CD4-positive, alpha-beta T cell (primary cell): ENCODE results near the gene HELZ2. TPM values are rescaled to one million over a fixed set of nuclear protein-coding genes. Genes with fewer than 3 reads are reported as not detected.

Source experiments
- ATAC-seq: fragments of 200-7000 bp; cut with Tn5 transposase; one replicate; pipeline ENCODE4 v1.10.0; 2022; ENCODE audit warnings: mild to moderate bottlenecking; ENCODE audit not compliant: poor library complexity
- CTCF ChIA-PET: fragments of 350-600 bp; sonication (Branson Sonifier 250); formaldehyde crosslinking; loops from one replicate; lab custom pipeline; 2021; ENCODE audit warnings: antibody characterized with exemption, inconsistent platforms; lab: Charles Lee
- POLR2A ChIA-PET: fragments of 350-600 bp; sonication (Branson Sonifier 250); formaldehyde crosslinking; loops from one replicate; lab custom pipeline; 2021; ENCODE audit warnings: antibody characterized with exemption, inconsistent platforms; lab: Charles Lee
- DNase-seq, 14 experiments: peaks; one replicate each; pipeline ENCODE4 v3.0.0-alpha.2; 2013 to 2020; ENCODE audit warnings: mixed read lengths in 2 of 14
- H3K27ac ChIP-seq, 2 donors: one replicate each; pipeline versions ENCODE4 v1.5.1 to v1.7.0; 2013; ENCODE audit warnings: low read length in 2 of 2, low read depth in 1 of 2, mild to moderate bottlenecking in 1 of 2
- H3K27me3 ChIP-seq, 2 experiments: 1 replicate in 1 of 2; 2 replicates in 1 of 2; pipeline versions ENCODE4 v1.6.1 to v1.7.0; 2013; ENCODE audit warnings: low read length in 2 of 2, control low read depth in 1 of 2, mild to moderate bottlenecking in 1 of 2, moderate library complexity in 1 of 2; ENCODE audit not compliant: insufficient read depth in 2 of 2, control insufficient read depth in 1 of 2
- H3K36me3 ChIP-seq: one replicate; pipeline ENCODE4 v1.6.1; 2013; ENCODE audit warnings: low read length, control low read depth; ENCODE audit not compliant: insufficient read depth
- H3K4me1 ChIP-seq: one replicate; pipeline ENCODE4 v1.6.1; 2013; ENCODE audit warnings: low read length, control low read depth; ENCODE audit not compliant: insufficient read depth
- H3K4me3 ChIP-seq: one replicate; pipeline ENCODE4 v1.5.1; 2013; ENCODE audit warnings: mild to moderate bottlenecking, low read length, moderate library complexity
- H3K9me3 ChIP-seq, 2 experiments: 1 replicate in 1 of 2; 2 replicates in 1 of 2; pipeline versions ENCODE4 v1.6.1 to v1.7.0; 2013; ENCODE audit warnings: low read length in 2 of 2, mild to moderate bottlenecking in 2 of 2, control low read depth in 1 of 2, moderate library complexity in 1 of 2; ENCODE audit not compliant: control insufficient read depth in 1 of 2, insufficient read depth in 1 of 2
- H3K27ac Mint-ChIP-seq: one replicate; pipeline ENCODE4 v1.8.0; 2020; ENCODE audit warnings: mixed read lengths
- H3K27me3 Mint-ChIP-seq: one replicate; pipeline ENCODE4 v1.8.0; 2021; ENCODE audit warnings: mixed read lengths
- H3K36me3 Mint-ChIP-seq: one replicate; pipeline ENCODE4 v1.8.0; 2021; ENCODE audit warnings: low read depth, mixed read lengths
- H3K4me1 Mint-ChIP-seq: one replicate; pipeline ENCODE4 v1.8.0; 2021; ENCODE audit warnings: low read depth, mixed read lengths
- H3K4me3 Mint-ChIP-seq: one replicate; pipeline ENCODE4 v1.8.0; 2020; ENCODE audit warnings: mild to moderate bottlenecking, mixed read lengths
- H3K9me3 Mint-ChIP-seq: one replicate; pipeline ENCODE4 v1.8.0; 2020; ENCODE audit warnings: mixed read lengths
- intact Hi-C, 2 experiments: fragments of 100-400 bp; cut with DNase I in 1 of 2; cut with micrococcal nuclease in 1 of 2; formaldehyde crosslinking; loops; one replicate each; pipeline versions ENCODE4 v1.15.1 to v1.9.0; 2023 to 2025; cut with DNase I, micrococcal nuclease
- total RNA-seq, 174 experiments: library from RNA in 2 of 174; stranded (reverse) in 2 of 174; gene quantifications; one replicate each; pipeline ENCODE4 v1.2.3 and lab custom pipeline; 2021 to 2026
- TF ChIP-seq, protein P1 (sequence below): fragments of 200-600 bp; IDR thresholded peaks from one replicate; pipeline ENCODE4 v1.8.0; 2022; ENCODE audit warnings: antibody characterized with exemption, mild to moderate bottlenecking

The HELZ2 gene
- total RNA-seq, 2 experiments from 2014 or later, result 57.7 to 59.6 TPM

GRCh38 chr20:63582382-63583063, 8.5 kb upstream of the HELZ2 start:
- no peaks in the 10 kb centered on the region for H3K9me3 ChIP-seq
- ChIA-PET CTCF (interaction anchor here (0.9 kb wide), 1 partner anchor 45 kb away, joined by 3 read pairs; no protein-coding TSS in a partner anchor), POLR2A (interaction anchor here (1.7 to 2.7 kb wide), 2 partner anchors 53 to 59 kb away, joined by 4 to 10 read pairs; no protein-coding TSS in a partner anchor)
- no peak overlapping the region for H3K4me3 Mint-ChIP-seq
- intact Hi-C loops, result loop anchor here in 1 of 2 experiments (5.0 kb wide), 2 partner anchors 40 to 390 kb away; no protein-coding TSS in a partner anchor
- H3K27me3 Mint-ChIP-seq, result no peaks in the 10 kb centered on the region
- H3K36me3 ChIP-seq, result no peaks in the 10 kb centered on the region
- no peak overlapping the region for H3K27ac Mint-ChIP-seq
- H3K27me3 ChIP-seq, result no peaks in the 10 kb centered on the region
- no peaks in the 10 kb centered on the region for H3K9me3 Mint-ChIP-seq
- peaks cover 14% of the 10 kb centered on the region for H3K4me1 ChIP-seq
- no peak for DNase-seq
- peaks cover 20% of the 10 kb centered on the region for H3K4me1 Mint-ChIP-seq
- H3K36me3 Mint-ChIP-seq, result no peaks in the 10 kb centered on the region
- TF ChIP-seq, protein P1, sequence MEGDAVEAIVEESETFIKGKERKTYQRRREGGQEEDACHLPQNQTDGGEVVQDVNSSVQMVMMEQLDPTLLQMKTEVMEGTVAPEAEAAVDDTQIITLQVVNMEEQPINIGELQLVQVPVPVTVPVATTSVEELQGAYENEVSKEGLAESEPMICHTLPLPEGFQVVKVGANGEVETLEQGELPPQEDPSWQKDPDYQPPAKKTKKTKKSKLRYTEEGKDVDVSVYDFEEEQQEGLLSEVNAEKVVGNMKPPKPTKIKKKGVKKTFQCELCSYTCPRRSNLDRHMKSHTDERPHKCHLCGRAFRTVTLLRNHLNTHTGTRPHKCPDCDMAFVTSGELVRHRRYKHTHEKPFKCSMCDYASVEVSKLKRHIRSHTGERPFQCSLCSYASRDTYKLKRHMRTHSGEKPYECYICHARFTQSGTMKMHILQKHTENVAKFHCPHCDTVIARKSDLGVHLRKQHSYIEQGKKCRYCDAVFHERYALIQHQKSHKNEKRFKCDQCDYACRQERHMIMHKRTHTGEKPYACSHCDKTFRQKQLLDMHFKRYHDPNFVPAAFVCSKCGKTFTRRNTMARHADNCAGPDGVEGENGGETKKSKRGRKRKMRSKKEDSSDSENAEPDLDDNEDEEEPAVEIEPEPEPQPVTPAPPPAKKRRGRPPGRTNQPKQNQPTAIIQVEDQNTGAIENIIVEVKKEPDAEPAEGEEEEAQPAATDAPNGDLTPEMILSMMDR, result no peak
- ATAC-seq, result no peak
- no peak overlapping the region for H3K4me3 ChIP-seq
- H3K27ac ChIP-seq, result no peak overlapping the region

GRCh38 chr20:63580796-63581461, 6.9 kb upstream of the HELZ2 start:
- Histone ChIP-seq H3K4me3 (no peak overlapping the region), H3K27ac (no peak overlapping the region), H3K27me3 (no peaks in the 10 kb centered on the region), H3K36me3 (no peaks in the 10 kb centered on the region), H3K4me1 (peaks cover 10% of the 10 kb centered on the region), H3K9me3 (no peaks in the 10 kb centered on the region)
- POLR2A ChIA-PET, result interaction anchor here (0.9 to 2.7 kb wide), 4 partner anchors 43 to 284 kb away, joined by 3 to 10 read pairs (median 3); partner anchors contain the start of genes SLC2A4RG and TPD52L2
- intact Hi-C loops, result loop anchor here (1.0 to 5.0 kb wide), 9 partner anchors 41 to 391 kb away; partner anchors contain the start of gene ARFRP1 (in 1 of the 2)
- peak overlapping the region; percentile 19 for H3K27ac Mint-ChIP-seq
- peak; percentile 99 for ATAC-seq
- peak; percentile 62 to 87 (median 76) for DNase-seq
- CTCF ChIA-PET, result interaction anchor here (0.9 to 1.5 kb wide), 3 partner anchors 13 to 77 kb away, joined by 3 to 8 read pairs (median 3); partner anchors contain the start of gene RTEL1
- H3K4me1 Mint-ChIP-seq, result peaks cover 20% of the 10 kb centered on the region
- H3K4me3 Mint-ChIP-seq, result no peak overlapping the region
- no peaks in the 10 kb centered on the region for H3K36me3 Mint-ChIP-seq
- TF ChIP-seq, protein P1, result peak; percentile 63
- no peaks in the 10 kb centered on the region for H3K27me3 Mint-ChIP-seq
- H3K9me3 Mint-ChIP-seq, result no peaks in the 10 kb centered on the region

GRCh38 chr20:63579017-63579694, 5.1 kb upstream of the HELZ2 start:
- Mint-ChIP-seq H3K36me3 (no peaks in the 10 kb centered on the region), H3K4me1 (peaks cover 15% of the 10 kb centered on the region), H3K9me3 (no peaks in the 10 kb centered on the region), H3K27me3 (no peaks in the 10 kb centered on the region), H3K4me3 (no peak overlapping the region), H3K27ac (no peak overlapping the region)
- H3K9me3 ChIP-seq, result no peaks in the 10 kb centered on the region
- TF ChIP-seq, protein P1, result no peak
- ChIA-PET POLR2A (interaction anchor here (1.5 kb wide), 1 partner anchor 42 kb away, joined by 4 read pairs; the partner anchor contains the start of gene PTK6), CTCF (no interaction called here)
- no peak overlapping the region for H3K4me3 ChIP-seq
- peaks cover 17% of the 10 kb centered on the region for H3K4me1 ChIP-seq
- H3K36me3 ChIP-seq, result no peaks in the 10 kb centered on the region
- H3K27me3 ChIP-seq, result no peaks in the 10 kb centered on the region
- no peak overlapping the region for H3K27ac ChIP-seq
- intact Hi-C loops, result loop anchor here in 1 of 2 experiments (2.0 kb wide), 1 partner anchor 40 kb away; no protein-coding TSS in a partner anchor
- ATAC-seq, result no peak
- DNase-seq, result no peak
